Eye (tissue), 1 donor: ENCODE measurements around the gene ORM1.
A peak's percentile ranks its signal among the peaks of the same experiment; 100 is the strongest.

ENCODE experiments used
- DNase-seq: peaks from one replicate; pipeline ENCODE4 v3.0.0-alpha.2; 2015

Gene ORM1

GRCh38 chr9:114369216-114370130 is 46.6 kb downstream of the ORM1 start:
- DNase-seq, result no peak

GRCh38 chr9:114370251-114370967 is 47.5 kb downstream of the ORM1 start:
- peak; percentile 33 for DNase-seq

- DNase-seq, result no peak
Measured at GRCh38 chr9:114370968-114371320, 48.0 kb downstream of the ORM1 start.

- DNase-seq, result no peak
Measured at GRCh38 chr9:114371343-114371944, 48.5 kb downstream of the ORM1 start.

DNA sequence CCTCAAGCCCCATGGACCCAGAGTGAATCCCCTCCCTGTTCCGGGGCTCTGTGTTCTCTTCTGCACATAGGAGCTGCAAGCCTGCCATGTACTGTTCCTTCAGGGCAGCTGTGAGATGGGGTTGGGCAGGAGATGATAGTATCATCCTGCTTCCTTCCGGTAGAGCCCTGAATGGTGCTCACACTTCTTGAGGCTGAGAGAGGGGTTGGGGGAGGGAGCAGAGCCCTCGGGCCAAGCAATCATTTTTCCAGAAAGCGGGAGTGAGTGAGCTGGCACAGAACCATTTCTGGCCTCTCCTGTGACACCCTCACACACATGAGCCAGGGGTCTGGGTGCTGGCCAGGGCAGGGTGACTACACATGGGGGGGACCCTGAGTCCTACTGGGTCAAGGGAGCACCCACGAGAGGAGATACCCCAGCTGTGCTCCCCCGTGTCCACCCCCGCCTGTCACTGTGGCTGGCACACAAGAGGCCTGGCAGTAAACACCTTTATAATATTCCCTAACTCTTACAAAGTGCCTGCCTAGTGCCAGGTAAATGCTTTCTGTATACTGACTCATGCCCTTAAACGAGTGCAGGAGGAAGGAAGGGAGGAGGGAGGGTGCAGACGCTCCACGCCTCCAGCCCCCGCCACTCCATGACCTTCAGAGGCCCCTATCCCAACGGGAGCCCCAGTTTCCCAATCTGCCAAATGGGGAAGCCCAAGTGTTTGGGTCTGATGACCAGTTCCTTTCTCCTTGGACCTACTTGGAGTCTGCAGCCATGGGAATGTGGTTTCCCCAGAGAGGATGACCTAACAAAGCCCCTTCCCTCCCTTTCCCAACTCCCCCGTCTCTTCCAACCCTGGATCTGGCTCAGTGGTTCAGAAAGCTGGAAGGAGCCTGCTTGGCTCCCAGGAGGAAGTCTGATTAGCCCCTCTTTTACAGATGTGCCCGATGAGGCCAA is 49.3 kb downstream of the ORM1 start:
- no peak for DNase-seq

GRCh38 chr9:114372921-114373448 is 50.1 kb downstream of the ORM1 start:
- no peak for DNase-seq

GRCh38 chr9:114373960-114374730 is 51.2 kb downstream of the ORM1 start:
- DNase-seq, result no peak

DNA sequence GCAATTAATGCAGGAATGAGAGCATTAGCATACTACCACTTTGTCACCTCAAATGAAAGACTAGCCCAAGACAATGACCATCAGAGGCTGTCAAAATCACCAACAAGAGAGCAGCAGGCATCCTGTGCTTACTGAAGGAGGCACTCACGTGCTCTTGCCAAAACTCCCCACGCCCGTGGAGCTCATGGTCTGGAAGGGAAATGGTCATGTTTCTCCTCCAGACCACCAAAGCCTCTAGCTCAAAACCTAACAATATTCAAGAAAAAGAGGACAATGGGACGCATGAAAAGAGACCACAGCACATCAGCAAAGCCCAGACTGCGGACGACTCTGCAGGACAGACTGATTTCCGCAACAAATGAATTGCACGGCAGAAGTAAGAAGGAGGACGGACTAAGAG is 52.0 kb downstream of the ORM1 start:
- no peak for DNase-seq

- no peak for DNase-seq
Measured at GRCh38 chr9:114375386-114376175, 52.7 kb downstream of the ORM1 start.
